ENCODE measurements around the gene DHRS1.

DHRS1 gene

DNA sequence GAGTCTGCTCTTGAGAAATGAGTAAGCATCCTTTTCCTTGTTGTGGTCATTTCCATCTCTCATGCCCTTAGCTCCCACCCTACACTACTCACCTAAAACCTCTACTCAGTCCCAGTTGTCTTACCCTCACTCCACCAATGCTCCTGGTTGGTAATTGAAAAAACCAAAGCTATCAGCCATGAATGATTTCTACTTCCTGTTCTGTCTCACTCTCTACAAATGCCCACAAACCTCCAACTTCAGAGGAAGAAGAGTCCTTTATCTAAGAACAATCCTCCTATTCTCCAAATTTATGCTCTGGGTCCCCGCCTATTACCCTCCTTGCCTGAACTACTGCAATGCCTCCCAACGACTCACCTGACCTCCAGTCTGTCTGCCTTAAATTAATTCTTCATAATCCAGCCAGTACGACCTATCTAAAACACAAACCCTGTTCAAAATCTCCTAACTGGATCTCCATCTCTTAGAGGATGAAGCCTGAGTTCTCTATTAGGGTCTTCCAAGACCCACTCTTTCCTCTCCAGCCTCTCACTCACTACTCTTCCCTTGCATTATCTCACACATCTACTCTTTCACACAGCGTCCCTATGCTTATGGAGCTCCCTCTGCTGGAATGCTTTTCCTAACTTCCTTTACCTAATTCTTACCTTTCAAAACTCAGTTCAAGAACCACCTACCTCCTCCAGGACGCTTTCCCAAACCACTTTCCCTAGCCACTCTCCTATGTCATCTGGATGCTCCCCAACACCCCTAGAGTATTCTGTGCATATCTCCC is 2.2 kb downstream of the DHRS1 start:
- no peak overlapping the region for H3K4me3 ChIP-seq (ENCODE audit: low read depth, low read length)
- DNase-seq (ENCODE audit: low read depth), result peak; percentile 24
- TF ChIP-seq, protein P1, sequence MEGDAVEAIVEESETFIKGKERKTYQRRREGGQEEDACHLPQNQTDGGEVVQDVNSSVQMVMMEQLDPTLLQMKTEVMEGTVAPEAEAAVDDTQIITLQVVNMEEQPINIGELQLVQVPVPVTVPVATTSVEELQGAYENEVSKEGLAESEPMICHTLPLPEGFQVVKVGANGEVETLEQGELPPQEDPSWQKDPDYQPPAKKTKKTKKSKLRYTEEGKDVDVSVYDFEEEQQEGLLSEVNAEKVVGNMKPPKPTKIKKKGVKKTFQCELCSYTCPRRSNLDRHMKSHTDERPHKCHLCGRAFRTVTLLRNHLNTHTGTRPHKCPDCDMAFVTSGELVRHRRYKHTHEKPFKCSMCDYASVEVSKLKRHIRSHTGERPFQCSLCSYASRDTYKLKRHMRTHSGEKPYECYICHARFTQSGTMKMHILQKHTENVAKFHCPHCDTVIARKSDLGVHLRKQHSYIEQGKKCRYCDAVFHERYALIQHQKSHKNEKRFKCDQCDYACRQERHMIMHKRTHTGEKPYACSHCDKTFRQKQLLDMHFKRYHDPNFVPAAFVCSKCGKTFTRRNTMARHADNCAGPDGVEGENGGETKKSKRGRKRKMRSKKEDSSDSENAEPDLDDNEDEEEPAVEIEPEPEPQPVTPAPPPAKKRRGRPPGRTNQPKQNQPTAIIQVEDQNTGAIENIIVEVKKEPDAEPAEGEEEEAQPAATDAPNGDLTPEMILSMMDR (IDR thresholded peaks at IDR 0.05; ENCODE audit: insufficient read depth, low read depth, low read length, missing control alignments), result peak; percentile 19

DNA sequence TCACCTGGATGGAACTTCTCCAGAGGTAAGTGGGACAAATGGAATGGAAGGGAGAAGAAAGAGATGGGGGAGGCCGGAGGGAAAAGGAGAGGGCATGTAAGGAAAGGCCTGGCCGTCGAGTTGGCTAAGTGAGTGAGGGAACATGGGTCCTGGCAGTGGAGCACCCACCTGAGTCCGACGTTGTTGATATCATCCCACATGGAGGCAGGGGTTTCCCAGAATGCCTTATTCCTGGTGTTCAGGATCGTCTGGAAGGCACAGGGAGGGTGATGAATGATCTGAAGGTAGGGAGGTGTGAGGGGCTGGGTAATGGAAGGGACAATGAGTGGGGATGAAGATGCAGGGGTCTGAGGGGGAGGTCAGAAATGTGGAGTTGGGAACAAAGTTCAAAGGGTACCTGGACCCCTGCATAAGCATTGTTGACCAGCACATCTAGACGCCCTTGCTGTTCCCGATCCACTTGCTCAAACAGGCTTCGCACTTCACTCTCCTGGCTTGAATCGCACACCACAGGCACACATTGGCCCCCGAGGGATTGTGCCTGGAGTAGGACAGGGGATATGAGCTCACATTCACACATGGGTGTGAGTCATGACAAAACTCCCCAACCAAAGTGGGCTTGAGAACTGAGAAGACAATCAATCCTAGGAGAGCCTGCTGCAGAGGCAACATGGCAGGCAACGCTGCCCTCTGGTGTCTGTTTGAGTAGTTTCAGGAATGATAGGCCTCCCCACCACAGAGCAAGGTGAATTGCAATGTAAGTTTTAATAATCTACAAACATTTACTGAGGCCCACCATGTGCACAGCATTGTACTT is 3.0 kb downstream of the DHRS1 start:
- TF ChIP-seq, protein P1 (IDR thresholded peaks at IDR 0.05; ENCODE audit: insufficient read depth, low read depth, low read length, missing control alignments), result peak; percentile 80
- DNase-seq (ENCODE audit: low read depth), result peak; percentile 92
- H3K4me3 ChIP-seq (ENCODE audit: low read depth, low read length), result no peak overlapping the region

DNA sequence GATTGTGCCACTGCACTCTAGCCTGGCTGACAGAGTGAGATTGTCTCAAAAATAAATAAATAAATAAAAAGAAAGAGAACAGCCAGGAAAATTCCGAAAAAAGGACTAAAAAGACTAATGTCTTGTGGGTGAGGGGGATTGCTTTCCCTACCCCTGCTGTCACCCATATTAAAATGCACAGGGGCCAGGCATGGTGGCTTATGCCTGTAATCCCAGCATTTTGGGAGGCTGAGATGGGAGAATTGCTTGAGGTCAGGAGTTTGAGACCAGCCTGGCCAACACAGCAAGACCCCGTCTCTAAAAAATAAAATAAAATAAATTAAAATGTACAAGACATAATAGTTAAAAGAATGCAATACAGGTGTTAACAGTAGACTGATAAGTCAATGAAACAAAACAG is 6.1 kb downstream of the DHRS1 start:
- TF ChIP-seq, protein P1 (IDR thresholded peaks at IDR 0.05; ENCODE audit: insufficient read depth, low read depth, low read length, missing control alignments), result no peak
- no peak overlapping the region for H3K4me3 ChIP-seq (ENCODE audit: low read depth, low read length)
- no peak for DNase-seq (ENCODE audit: low read depth)

DNA sequence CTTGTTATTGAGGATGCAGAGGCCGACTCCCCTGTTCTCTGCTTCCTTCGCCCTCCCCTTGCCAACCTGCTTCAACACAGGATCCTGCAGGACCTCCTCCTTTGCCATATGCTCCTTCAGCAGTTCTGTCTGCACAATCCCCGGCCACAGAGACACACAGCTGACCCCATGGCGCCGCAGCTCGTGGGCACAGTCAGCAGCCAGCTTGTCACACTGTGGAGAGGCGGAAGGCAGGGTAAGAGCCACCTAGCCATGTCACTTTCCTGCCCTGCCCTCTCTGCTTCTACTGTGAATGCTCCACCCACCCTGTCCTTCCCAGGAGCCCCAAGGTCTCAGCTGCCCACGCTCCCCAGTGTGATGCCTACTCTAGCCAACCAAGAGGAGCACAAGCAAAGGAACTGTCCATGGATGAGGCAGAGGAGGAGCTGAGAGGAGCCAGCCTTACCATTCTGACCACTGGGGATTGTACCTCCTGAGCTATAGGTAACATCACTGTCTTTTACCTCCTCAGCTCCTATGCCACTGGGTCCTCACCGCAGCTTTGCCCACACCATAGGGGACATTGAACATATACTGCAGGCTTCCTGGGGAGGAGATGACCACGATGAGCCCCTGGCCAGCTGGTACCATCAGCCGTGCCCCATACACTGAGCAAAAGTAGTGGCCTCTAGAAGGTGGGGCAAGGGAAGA is 7.3 kb downstream of the DHRS1 start:
- DNase-seq (ENCODE audit: low read depth), result no peak
- H3K4me3 ChIP-seq (ENCODE audit: low read depth, low read length), result no peak overlapping the region
- TF ChIP-seq, protein P1 (IDR thresholded peaks at IDR 0.05; ENCODE audit: insufficient read depth, low read depth, low read length, missing control alignments), result no peak

DNA sequence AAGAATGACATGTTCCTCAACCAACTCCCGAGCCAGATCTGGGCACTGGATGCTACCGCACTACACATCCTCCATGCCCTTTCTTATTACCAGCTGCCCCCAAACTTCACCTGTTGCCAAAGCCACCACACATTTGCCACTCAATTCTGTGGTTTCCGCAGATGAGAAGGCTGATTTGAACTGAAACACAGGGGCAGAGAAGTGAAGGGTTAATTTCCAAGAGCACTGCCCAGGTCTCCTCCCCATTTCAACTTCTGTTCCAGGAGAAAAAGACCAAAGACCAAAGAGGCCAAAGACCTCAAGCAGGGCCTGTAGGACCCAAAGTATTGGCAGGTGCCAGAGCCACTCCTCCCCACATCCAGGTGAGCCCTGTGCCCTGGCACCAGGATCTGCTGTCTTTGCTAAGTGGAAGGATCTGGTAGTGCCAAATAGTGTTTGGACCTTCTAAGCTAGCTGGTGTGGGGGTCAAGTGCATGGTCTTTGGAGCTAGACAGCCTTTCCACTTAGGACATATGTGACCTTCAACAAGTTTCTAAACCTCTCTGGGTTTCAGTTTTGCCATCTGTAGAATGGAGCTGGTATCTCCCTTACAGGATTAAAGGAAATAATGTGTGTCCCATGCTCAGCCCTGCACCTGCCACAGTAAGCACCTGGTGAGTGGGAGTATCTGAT is 8.0 kb downstream of the DHRS1 start:
- TF ChIP-seq, protein P1 (IDR thresholded peaks at IDR 0.05; ENCODE audit: insufficient read depth, low read depth, low read length, missing control alignments), result no peak
- H3K4me3 ChIP-seq (ENCODE audit: low read depth, low read length), result no peak overlapping the region
- DNase-seq (ENCODE audit: low read depth), result no peak

DNA sequence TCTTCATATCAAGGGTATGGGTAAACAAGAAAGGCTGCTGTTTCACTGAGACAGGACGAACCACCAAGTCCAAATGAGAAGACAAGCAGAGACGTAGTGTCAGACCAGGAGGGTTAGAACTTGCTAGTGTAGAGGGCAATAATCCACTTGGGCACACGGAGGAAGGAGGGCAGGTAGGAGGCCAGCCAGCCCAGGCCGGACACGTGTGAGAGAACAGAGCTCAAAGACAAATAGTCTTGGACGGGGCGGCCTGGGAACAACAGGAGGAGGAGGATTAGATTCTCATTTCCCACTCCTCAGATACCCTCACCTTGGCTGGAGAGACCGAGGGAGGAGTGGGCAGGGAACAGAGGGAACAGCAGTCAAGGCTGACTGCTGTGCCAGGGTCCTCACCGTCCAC is 8.8 kb downstream of the DHRS1 start:
- DNase-seq (ENCODE audit: low read depth), result no peak
- TF ChIP-seq, protein P1 (IDR thresholded peaks at IDR 0.05; ENCODE audit: insufficient read depth, low read depth, low read length, missing control alignments), result no peak

More for the DNA sequence above, 8.8 kb downstream of the DHRS1 start:
- H3K4me3 ChIP-seq (ENCODE audit: low read depth, low read length), result no peak overlapping the region

All from GM12865 (cell line).